WTC11 (cell line): ENCODE data around the gene NHS. TPM values are rescaled to one million over a fixed set of nuclear protein-coding genes. Genes with fewer than 3 reads are reported as not detected.

Experiments used
- ATAC-seq: fragments of 200-7000 bp; cut with Tn5 transposase; 2 replicates; pipeline ENCODE4 v1.10.0; 2021; ENCODE audit warnings: mild to moderate bottlenecking, moderate library complexity
- CTCF ChIA-PET: fragments of 300-600 bp; sonication (Branson Sonifier 250); formaldehyde crosslinking; loops from one replicate; lab custom pipeline; 2021; ENCODE audit warnings: antibody characterized with exemption; lab: Charles Lee
- POLR2A ChIA-PET: fragments of 350-600 bp; sonication (Branson Sonifier 250); formaldehyde crosslinking; loops from one replicate; lab custom pipeline; 2021; ENCODE audit warnings: antibody characterized with exemption; lab: Charles Lee
- DNase-seq: peaks from one replicate; pipeline ENCODE4 v3.0.0; 2021; ENCODE audit warnings: low spot score
- H3K27ac Mint-ChIP-seq: 2 replicates; pipeline ENCODE4 v1.8.0; 2021; ENCODE audit warnings: mixed read lengths
- H3K27me3 Mint-ChIP-seq: 2 replicates; pipeline ENCODE4 v1.8.0; 2021; ENCODE audit warnings: low read depth, mild to moderate bottlenecking, moderate library complexity, mixed read lengths
- H3K36me3 Mint-ChIP-seq: 2 replicates; pipeline ENCODE4 v1.8.0; 2021; ENCODE audit warnings: mixed read lengths
- H3K4me1 Mint-ChIP-seq: 2 replicates; pipeline ENCODE4 v1.8.0; 2022; ENCODE audit warnings: mixed read lengths
- H3K4me3 Mint-ChIP-seq: 2 replicates; pipeline ENCODE4 v1.8.0; 2021; ENCODE audit warnings: mild to moderate bottlenecking, moderate library complexity, mixed read lengths
- H3K9me3 Mint-ChIP-seq: 2 replicates; pipeline ENCODE4 v1.8.0; 2021; ENCODE audit warnings: mixed read lengths
- CREM ChIP-seq: sonication (generic); formaldehyde crosslinking; IDR thresholded peaks from 2 replicates; pipeline ENCODE4 v1.8.1; 2022; ENCODE audit warnings: mild to moderate bottlenecking, missing genetic modification reagents, moderate library complexity
- FOXP1 ChIP-seq: sonication (generic); formaldehyde crosslinking; IDR thresholded peaks from 2 replicates; pipeline ENCODE4 v1.8.0; 2022; ENCODE audit warnings: missing genetic modification reagents, mild to moderate bottlenecking, moderate library complexity, borderline replicate concordance
- HMGA2 ChIP-seq: fragments of 250-450 bp; sonication (Bioruptor Pico); IDR thresholded peaks from 2 replicates; pipeline ENCODE4 v1.4.0; 2021; ENCODE audit warnings: mild to moderate bottlenecking, moderate library complexity
- NFYB ChIP-seq: sonication (generic); formaldehyde crosslinking; conservative IDR thresholded peaks from 2 replicates; pipeline ENCODE4 v1.8.0; 2022; ENCODE audit warnings: low read depth, missing genetic modification reagents
- SMAD4 ChIP-seq: sonication (generic); formaldehyde crosslinking; IDR thresholded peaks from 2 replicates; pipeline ENCODE4 v1.8.0; 2022; ENCODE audit warnings: mild to moderate bottlenecking, missing genetic modification reagents
- TCF7 ChIP-seq: sonication (generic); formaldehyde crosslinking; IDR thresholded peaks from 2 replicates; pipeline ENCODE4 v1.8.0; 2022; ENCODE audit warnings: mild to moderate bottlenecking, low read depth, missing genetic modification reagents, moderate library complexity
- TEAD1 ChIP-seq: sonication (generic); formaldehyde crosslinking; IDR thresholded peaks from 2 replicates; pipeline ENCODE4 v1.8.0; 2022; ENCODE audit warnings: mild to moderate bottlenecking, missing genetic modification reagents
- ZNF121 ChIP-seq: sonication (generic); formaldehyde crosslinking; IDR thresholded peaks from 2 replicates; pipeline ENCODE4 v1.8.0; 2023; ENCODE audit warnings: missing genetic modification reagents
- ZNF317 ChIP-seq: sonication (generic); formaldehyde crosslinking; IDR thresholded peaks from 2 replicates; pipeline ENCODE4 v1.8.1; 2023; ENCODE audit warnings: low read depth, mild to moderate bottlenecking, moderate library complexity, missing genetic modification reagents, borderline replicate concordance
- ZNF423 ChIP-seq: fragments of 250-450 bp; sonication (Bioruptor Pico); IDR thresholded peaks from 2 replicates; pipeline ENCODE4 v2.1.2; 2022; ENCODE audit warnings: mild to moderate bottlenecking, moderate library complexity
- total RNA-seq: library from RNA; stranded (reverse); gene quantifications from 3 replicates; pipeline ENCODE4 v1.2.3, GENCODE V29; 2021
- TF ChIP-seq, protein P1 (sequence below): sonication (generic); formaldehyde crosslinking; IDR thresholded peaks from 2 replicates; pipeline ENCODE4 v1.8.1; 2023; ENCODE audit warnings: mild to moderate bottlenecking, missing genetic modification reagents, moderate library complexity
- TF ChIP-seq, protein P2 (sequence below): sonication (generic); formaldehyde crosslinking; IDR thresholded peaks from 2 replicates; pipeline ENCODE4 v1.8.0; 2022; ENCODE audit warnings: mild to moderate bottlenecking, missing genetic modification reagents
- TF ChIP-seq, protein P3 (sequence below): fragments of 200-600 bp; IDR thresholded peaks from 2 replicates; pipeline ENCODE4 v1.8.0; 2022; ENCODE audit warnings: antibody characterized with exemption
- TF ChIP-seq, protein P4 (sequence below): sonication (generic); formaldehyde crosslinking; conservative IDR thresholded peaks from 2 replicates; pipeline ENCODE4 v1.8.1; 2023; ENCODE audit warnings: mild to moderate bottlenecking, low read depth, missing genetic modification reagents, moderate library complexity
- TF ChIP-seq, protein P5 (sequence below): fragments of 250-450 bp; sonication (Bioruptor Pico); IDR thresholded peaks from 2 replicates; pipeline ENCODE4 v1.9.0; 2021; ENCODE audit warnings: moderate library complexity, mild to moderate bottlenecking, inconsistent platforms, borderline replicate concordance
- TF ChIP-seq, protein P6 (sequence below): sonication (generic); formaldehyde crosslinking; IDR thresholded peaks from 2 replicates; pipeline ENCODE4 v1.8.0; 2022; ENCODE audit warnings: mild to moderate bottlenecking, missing genetic modification reagents
- TF ChIP-seq, protein P7 (sequence below): fragments of 250-450 bp; sonication (Bioruptor Pico); IDR thresholded peaks from 2 replicates; pipeline ENCODE4 v1.9.0; 2021; ENCODE audit warnings: mild to moderate bottlenecking, borderline replicate concordance
- TF ChIP-seq, protein P8 (sequence below): fragments of 250-450 bp; sonication (Bioruptor Pico); IDR thresholded peaks from 2 replicates; pipeline ENCODE4 v2.1.2; 2022; ENCODE audit warnings: mild to moderate bottlenecking, moderate library complexity

The NHS gene
- total RNA-seq, 1 experiment from 2014 or later: 5.8 TPM

DNA sequence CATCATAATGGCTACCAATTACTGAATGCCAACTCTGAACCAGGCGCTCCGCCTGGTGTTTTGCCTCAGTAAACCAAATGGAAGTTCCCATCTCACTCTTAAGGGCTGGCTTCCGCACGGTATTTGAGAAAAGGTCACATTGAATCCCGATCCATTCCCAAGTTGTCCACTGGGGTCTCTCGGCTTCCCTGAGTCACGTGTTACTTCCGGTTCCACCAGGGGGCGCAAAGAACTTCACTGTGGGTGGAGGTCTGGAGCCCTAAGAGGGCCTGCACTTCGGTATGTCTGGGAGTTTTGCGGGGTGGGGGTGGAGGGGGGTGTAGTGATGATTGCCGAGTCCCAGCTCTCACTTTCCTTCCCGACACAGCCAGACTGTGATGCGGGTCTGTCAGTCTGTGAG, 13.4 kb upstream of the NHS start:
- H3K4me1 Mint-ChIP-seq: no peaks in the 10 kb centered on the region
- DNase-seq: peak; percentile 63
- H3K27ac Mint-ChIP-seq: no peak overlapping the region
- no peak overlapping the region for H3K4me3 Mint-ChIP-seq
- no peaks in the 10 kb centered on the region for H3K36me3 Mint-ChIP-seq
- TF ChIP-seq, protein P1, sequence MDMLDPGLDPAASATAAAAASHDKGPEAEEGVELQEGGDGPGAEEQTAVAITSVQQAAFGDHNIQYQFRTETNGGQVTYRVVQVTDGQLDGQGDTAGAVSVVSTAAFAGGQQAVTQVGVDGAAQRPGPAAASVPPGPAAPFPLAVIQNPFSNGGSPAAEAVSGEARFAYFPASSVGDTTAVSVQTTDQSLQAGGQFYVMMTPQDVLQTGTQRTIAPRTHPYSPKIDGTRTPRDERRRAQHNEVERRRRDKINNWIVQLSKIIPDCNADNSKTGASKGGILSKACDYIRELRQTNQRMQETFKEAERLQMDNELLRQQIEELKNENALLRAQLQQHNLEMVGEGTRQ: peak; percentile 77
- no peak for TF ChIP-seq TCF7 (CRISPR knock-in tag)
- TF ChIP-seq, protein P2, sequence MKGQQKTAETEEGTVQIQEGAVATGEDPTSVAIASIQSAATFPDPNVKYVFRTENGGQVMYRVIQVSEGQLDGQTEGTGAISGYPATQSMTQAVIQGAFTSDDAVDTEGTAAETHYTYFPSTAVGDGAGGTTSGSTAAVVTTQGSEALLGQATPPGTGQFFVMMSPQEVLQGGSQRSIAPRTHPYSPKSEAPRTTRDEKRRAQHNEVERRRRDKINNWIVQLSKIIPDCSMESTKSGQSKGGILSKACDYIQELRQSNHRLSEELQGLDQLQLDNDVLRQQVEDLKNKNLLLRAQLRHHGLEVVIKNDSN (CRISPR knock-in tag): 0 out of 2 replicates have a peak, but pooled peaks have one; percentile 59
- TF ChIP-seq, protein P3, sequence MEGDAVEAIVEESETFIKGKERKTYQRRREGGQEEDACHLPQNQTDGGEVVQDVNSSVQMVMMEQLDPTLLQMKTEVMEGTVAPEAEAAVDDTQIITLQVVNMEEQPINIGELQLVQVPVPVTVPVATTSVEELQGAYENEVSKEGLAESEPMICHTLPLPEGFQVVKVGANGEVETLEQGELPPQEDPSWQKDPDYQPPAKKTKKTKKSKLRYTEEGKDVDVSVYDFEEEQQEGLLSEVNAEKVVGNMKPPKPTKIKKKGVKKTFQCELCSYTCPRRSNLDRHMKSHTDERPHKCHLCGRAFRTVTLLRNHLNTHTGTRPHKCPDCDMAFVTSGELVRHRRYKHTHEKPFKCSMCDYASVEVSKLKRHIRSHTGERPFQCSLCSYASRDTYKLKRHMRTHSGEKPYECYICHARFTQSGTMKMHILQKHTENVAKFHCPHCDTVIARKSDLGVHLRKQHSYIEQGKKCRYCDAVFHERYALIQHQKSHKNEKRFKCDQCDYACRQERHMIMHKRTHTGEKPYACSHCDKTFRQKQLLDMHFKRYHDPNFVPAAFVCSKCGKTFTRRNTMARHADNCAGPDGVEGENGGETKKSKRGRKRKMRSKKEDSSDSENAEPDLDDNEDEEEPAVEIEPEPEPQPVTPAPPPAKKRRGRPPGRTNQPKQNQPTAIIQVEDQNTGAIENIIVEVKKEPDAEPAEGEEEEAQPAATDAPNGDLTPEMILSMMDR: peak; percentile 45; the same call in 1 of the 2 replicates
- no peaks in the 10 kb centered on the region for H3K27me3 Mint-ChIP-seq
- ChIA-PET CTCF (interaction anchor here (0.6 to 0.8 kb wide), 2 partner anchors 199 to 213 kb away, joined by 3 read pairs; no protein-coding TSS in a partner anchor), POLR2A (interaction anchor here (0.8 kb wide), 1 partner anchor 124 kb away, joined by 3 read pairs; no protein-coding TSS in a partner anchor)
- no peaks in the 10 kb centered on the region for H3K9me3 Mint-ChIP-seq
- ATAC-seq: peak; percentile 72

DNA sequence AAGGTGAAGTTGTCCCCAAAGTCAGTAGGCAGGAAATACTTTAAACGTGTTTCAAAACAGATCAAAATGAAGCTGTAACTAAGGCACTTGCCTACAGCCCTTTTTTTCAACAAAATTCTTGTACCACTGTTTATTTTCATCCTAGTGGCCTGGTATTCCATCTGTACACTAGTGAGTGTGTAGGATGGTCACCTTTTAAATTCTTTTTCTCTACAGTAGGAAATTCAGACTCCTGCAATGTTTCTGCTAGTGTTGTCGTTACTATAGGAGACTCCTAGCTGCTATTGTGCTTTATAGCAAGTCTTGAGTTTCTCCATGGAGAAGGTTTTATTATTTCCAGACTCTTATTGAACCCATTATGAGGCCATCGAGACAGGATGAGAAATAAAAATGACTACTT, 7.0 kb upstream of the NHS start:
- Mint-ChIP-seq H3K27me3 (no peaks in the 10 kb centered on the region), H3K27ac (no peak overlapping the region), H3K9me3 (no peaks in the 10 kb centered on the region), H3K4me1 (peaks cover 12% of the 10 kb centered on the region), H3K4me3 (no peak overlapping the region), H3K36me3 (no peaks in the 10 kb centered on the region)
- ChIA-PET POLR2A (no interaction called here), CTCF (interaction anchor here (1.4 kb wide), 1 partner anchor 12 kb away, joined by 3 read pairs; no protein-coding TSS in a partner anchor)
- DNase-seq (no peak), ATAC-seq (no peak)
- no peak for TF ChIP-seq SMAD4
- TF ChIP-seq FOXP1 (CRISPR knock-in tag): no peak
- no peak for TF ChIP-seq ZNF121 (CRISPR knock-in tag)
- TF ChIP-seq, protein P1: no peak
- TF ChIP-seq TEAD1 (CRISPR knock-in tag): no peak
- no peak for TF ChIP-seq ZNF423 (CRISPR knock-in tag)
- TF ChIP-seq, protein P4, sequence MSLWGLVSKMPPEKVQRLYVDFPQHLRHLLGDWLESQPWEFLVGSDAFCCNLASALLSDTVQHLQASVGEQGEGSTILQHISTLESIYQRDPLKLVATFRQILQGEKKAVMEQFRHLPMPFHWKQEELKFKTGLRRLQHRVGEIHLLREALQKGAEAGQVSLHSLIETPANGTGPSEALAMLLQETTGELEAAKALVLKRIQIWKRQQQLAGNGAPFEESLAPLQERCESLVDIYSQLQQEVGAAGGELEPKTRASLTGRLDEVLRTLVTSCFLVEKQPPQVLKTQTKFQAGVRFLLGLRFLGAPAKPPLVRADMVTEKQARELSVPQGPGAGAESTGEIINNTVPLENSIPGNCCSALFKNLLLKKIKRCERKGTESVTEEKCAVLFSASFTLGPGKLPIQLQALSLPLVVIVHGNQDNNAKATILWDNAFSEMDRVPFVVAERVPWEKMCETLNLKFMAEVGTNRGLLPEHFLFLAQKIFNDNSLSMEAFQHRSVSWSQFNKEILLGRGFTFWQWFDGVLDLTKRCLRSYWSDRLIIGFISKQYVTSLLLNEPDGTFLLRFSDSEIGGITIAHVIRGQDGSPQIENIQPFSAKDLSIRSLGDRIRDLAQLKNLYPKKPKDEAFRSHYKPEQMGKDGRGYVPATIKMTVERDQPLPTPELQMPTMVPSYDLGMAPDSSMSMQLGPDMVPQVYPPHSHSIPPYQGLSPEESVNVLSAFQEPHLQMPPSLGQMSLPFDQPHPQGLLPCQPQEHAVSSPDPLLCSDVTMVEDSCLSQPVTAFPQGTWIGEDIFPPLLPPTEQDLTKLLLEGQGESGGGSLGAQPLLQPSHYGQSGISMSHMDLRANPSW (CRISPR knock-in tag): no peak
- TF ChIP-seq CREM (CRISPR knock-in tag): no peak
- TF ChIP-seq, protein P5, sequence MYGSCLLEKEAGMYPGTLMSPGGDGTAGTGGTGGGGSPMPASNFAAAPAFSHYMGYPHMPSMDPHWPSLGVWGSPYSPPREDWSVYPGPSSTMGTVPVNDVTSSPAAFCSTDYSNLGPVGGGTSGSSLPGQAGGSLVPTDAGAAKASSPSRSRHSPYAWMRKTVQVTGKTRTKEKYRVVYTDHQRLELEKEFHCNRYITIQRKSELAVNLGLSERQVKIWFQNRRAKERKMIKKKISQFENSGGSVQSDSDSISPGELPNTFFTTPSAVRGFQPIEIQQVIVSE (CRISPR knock-in tag): no peak
- TF ChIP-seq, protein P6, sequence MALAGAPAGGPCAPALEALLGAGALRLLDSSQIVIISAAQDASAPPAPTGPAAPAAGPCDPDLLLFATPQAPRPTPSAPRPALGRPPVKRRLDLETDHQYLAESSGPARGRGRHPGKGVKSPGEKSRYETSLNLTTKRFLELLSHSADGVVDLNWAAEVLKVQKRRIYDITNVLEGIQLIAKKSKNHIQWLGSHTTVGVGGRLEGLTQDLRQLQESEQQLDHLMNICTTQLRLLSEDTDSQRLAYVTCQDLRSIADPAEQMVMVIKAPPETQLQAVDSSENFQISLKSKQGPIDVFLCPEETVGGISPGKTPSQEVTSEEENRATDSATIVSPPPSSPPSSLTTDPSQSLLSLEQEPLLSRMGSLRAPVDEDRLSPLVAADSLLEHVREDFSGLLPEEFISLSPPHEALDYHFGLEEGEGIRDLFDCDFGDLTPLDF: no peak
- no peak for TF ChIP-seq HMGA2 (CRISPR knock-in tag)
- TF ChIP-seq, protein P7, sequence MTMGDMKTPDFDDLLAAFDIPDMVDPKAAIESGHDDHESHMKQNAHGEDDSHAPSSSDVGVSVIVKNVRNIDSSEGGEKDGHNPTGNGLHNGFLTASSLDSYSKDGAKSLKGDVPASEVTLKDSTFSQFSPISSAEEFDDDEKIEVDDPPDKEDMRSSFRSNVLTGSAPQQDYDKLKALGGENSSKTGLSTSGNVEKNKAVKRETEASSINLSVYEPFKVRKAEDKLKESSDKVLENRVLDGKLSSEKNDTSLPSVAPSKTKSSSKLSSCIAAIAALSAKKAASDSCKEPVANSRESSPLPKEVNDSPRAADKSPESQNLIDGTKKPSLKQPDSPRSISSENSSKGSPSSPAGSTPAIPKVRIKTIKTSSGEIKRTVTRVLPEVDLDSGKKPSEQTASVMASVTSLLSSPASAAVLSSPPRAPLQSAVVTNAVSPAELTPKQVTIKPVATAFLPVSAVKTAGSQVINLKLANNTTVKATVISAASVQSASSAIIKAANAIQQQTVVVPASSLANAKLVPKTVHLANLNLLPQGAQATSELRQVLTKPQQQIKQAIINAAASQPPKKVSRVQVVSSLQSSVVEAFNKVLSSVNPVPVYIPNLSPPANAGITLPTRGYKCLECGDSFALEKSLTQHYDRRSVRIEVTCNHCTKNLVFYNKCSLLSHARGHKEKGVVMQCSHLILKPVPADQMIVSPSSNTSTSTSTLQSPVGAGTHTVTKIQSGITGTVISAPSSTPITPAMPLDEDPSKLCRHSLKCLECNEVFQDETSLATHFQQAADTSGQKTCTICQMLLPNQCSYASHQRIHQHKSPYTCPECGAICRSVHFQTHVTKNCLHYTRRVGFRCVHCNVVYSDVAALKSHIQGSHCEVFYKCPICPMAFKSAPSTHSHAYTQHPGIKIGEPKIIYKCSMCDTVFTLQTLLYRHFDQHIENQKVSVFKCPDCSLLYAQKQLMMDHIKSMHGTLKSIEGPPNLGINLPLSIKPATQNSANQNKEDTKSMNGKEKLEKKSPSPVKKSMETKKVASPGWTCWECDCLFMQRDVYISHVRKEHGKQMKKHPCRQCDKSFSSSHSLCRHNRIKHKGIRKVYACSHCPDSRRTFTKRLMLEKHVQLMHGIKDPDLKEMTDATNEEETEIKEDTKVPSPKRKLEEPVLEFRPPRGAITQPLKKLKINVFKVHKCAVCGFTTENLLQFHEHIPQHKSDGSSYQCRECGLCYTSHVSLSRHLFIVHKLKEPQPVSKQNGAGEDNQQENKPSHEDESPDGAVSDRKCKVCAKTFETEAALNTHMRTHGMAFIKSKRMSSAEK (CRISPR knock-in tag): no peak
- TF ChIP-seq, protein P8, sequence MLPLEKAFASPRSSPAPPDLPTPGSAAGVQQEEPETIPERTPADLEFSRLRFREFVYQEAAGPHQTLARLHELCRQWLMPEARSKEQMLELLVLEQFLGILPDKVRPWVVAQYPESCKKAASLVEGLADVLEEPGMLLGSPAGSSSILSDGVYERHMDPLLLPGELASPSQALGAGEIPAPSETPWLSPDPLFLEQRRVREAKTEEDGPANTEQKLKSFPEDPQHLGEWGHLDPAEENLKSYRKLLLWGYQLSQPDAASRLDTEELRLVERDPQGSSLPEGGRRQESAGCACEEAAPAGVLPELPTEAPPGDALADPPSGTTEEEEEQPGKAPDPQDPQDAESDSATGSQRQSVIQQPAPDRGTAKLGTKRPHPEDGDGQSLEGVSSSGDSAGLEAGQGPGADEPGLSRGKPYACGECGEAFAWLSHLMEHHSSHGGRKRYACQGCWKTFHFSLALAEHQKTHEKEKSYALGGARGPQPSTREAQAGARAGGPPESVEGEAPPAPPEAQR (CRISPR knock-in tag): no peak
- no peak for TF ChIP-seq ZNF317 (CRISPR knock-in tag)
- TF ChIP-seq NFYB: no peak
